Measurements from ENCODE around the gene GSX1. TPM values are rescaled to one million over a fixed set of nuclear protein-coding genes. Genes with fewer than 3 reads are reported as not detected.

GSX1 gene
- total and polyA plus RNA-seq, 9 of the 15 experiments (the other 6 are each of a cell fraction or from before 2014, with no cell fraction given) = not detected

GRCh38 chr13:27833206-27833605 is 40.9 kb downstream of the GSX1 start:
- no peaks in the 10 kb centered on the region for H3K9me1 ChIP-seq (ENCODE audit: control insufficient read depth, insufficient read depth, low read length)
- FAIRE-seq (no peak), DNase-seq (ENCODE audit: extremely low read depth in 1 of 4, low spot score in 3 of 4) (no peak), ATAC-seq (no peak)
- ChIA-PET CTCF (ENCODE audit: low intra/inter-chr PET ratio) (no interaction called here), POLR2A (no interaction called here)
- intact Hi-C loops (cut with micrococcal nuclease) = loop anchor here (5.0 kb wide), 2 partner anchors 119 to 164 kb away; no protein-coding TSS in a partner anchor
- no peak overlapping the region for H2AFZ ChIP-seq (ENCODE audit: low read depth, low read length)
- in situ Hi-C loops (cut with MboI) = loop anchor here (25.0 kb wide), 1 partner anchor 896 kb away; no protein-coding TSS in a partner anchor
- H3K9me3 ChIP-seq (replicated peaks; ENCODE audit: control insufficient read depth, insufficient read depth, low read depth, low read length) = no peaks in the 10 kb centered on the region
- TF ChIP-seq, protein P1, sequence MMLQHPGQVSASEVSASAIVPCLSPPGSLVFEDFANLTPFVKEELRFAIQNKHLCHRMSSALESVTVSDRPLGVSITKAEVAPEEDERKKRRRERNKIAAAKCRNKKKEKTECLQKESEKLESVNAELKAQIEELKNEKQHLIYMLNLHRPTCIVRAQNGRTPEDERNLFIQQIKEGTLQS (IDR thresholded peaks at IDR 0.05) = peak; percentile 45; the same call in 1 of the 2 replicates
- TF ChIP-seq, protein P1 (CRISPR knock-in tag; conservative IDR thresholded peaks at IDR 0.05) = no peak
- no peak for TF ChIP-seq ZC3H8 (IDR thresholded peaks at IDR 0.05)
- H3K4me2 ChIP-seq (ENCODE audit: insufficient read depth, low read length) = no peak overlapping the region
- no TSS peak for BruUV-seq (replicated peaks)
- H3K27me3 ChIP-seq (ENCODE audit: control insufficient read depth in 2 of 2, insufficient read depth in 2 of 2, low read length in 2 of 2) = peaks cover 0 to 5% of the 10 kb centered on the region in 2 experiments; a peak in 1 of 5 replicates
- no peak overlapping the region for H3K27ac ChIP-seq (ENCODE audit: extremely low read depth, low read depth, low read length)
- H3K79me2 ChIP-seq (ENCODE audit: control insufficient read depth, insufficient read depth, low read length) = no peaks in the 10 kb centered on the region
- H4K20me1 ChIP-seq (replicated peaks; ENCODE audit: control insufficient read depth, insufficient read depth, low read length) = no peaks in the 10 kb centered on the region
- WGBS (ENCODE audit: insufficient coverage, low coverage, missing lambda C conversion rate) = 3% methylated on average over 7 of the region's 7 CpGs
- no peak overlapping the region for H3K4me3 ChIP-seq
- no peaks in the 10 kb centered on the region for H3K36me3 ChIP-seq (ENCODE audit: control insufficient read depth, insufficient read depth, low read length)
- H3K4me1 ChIP-seq (replicated peaks in 1 of 2; ENCODE audit: control insufficient read depth in 2 of 2, insufficient read depth in 2 of 2, low read length in 2 of 2) = peaks cover 0 to 5% of the 10 kb centered on the region in 2 experiments; a peak in 1 of 5 replicates
- H3K9ac ChIP-seq (ENCODE audit: insufficient read depth in 1 of 2, low read depth in 2 of 2, low read length in 2 of 2) = no peak overlapping the region

- no peak overlapping the region for H3K27ac ChIP-seq (ENCODE audit: extremely low read depth, low read depth, low read length)
- ChIA-PET CTCF (ENCODE audit: low intra/inter-chr PET ratio) (no interaction called here), POLR2A (no interaction called here)
- no peak overlapping the region for H3K4me2 ChIP-seq (ENCODE audit: insufficient read depth, low read length)
- BruUV-seq (replicated peaks) = no TSS peak
- H3K9me1 ChIP-seq (ENCODE audit: control insufficient read depth, insufficient read depth, low read length) = no peaks in the 10 kb centered on the region
- in situ Hi-C loops (cut with MboI) (loop anchor here (25.0 kb wide), 1 partner anchor 897 kb away; no protein-coding TSS in a partner anchor), intact Hi-C loops (cut with micrococcal nuclease) (loop anchor here (5.0 kb wide), 2 partner anchors 118 to 163 kb away; no protein-coding TSS in a partner anchor)
- peaks cover 0 to 5% of the 10 kb centered on the region in 2 experiments; a peak in 1 of 5 replicates for H3K4me1 ChIP-seq (replicated peaks in 1 of 2; ENCODE audit: control insufficient read depth in 2 of 2, insufficient read depth in 2 of 2, low read length in 2 of 2)
- DNase-seq (ENCODE audit: extremely low read depth in 1 of 4, low spot score in 3 of 4) (no peak), FAIRE-seq (no peak), ATAC-seq (no peak)
- H3K36me3 ChIP-seq (ENCODE audit: control insufficient read depth, insufficient read depth, low read length) = no peaks in the 10 kb centered on the region
- 0% methylated on average over 5 of the region's 6 CpGs for WGBS (ENCODE audit: insufficient coverage, low coverage, missing lambda C conversion rate)
- no peak overlapping the region for H3K9ac ChIP-seq (ENCODE audit: insufficient read depth in 1 of 2, low read depth in 2 of 2, low read length in 2 of 2)
- H4K20me1 ChIP-seq (replicated peaks; ENCODE audit: control insufficient read depth, insufficient read depth, low read length) = no peaks in the 10 kb centered on the region
- H3K79me2 ChIP-seq (ENCODE audit: control insufficient read depth, insufficient read depth, low read length) = no peaks in the 10 kb centered on the region
- H2AFZ ChIP-seq (ENCODE audit: low read depth, low read length) = no peak overlapping the region
- H3K9me3 ChIP-seq (replicated peaks; ENCODE audit: control insufficient read depth, insufficient read depth, low read depth, low read length) = no peaks in the 10 kb centered on the region
- TF ChIP-seq, protein P2, sequence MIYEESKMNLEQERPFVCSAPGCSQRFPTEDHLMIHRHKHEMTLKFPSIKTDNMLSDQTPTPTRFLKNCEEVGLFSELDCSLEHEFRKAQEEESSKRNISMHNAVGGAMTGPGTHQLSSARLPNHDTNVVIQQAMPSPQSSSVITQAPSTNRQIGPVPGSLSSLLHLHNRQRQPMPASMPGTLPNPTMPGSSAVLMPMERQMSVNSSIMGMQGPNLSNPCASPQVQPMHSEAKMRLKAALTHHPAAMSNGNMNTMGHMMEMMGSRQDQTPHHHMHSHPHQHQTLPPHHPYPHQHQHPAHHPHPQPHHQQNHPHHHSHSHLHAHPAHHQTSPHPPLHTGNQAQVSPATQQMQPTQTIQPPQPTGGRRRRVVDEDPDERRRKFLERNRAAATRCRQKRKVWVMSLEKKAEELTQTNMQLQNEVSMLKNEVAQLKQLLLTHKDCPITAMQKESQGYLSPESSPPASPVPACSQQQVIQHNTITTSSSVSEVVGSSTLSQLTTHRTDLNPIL (CRISPR knock-in tag; IDR thresholded peaks at IDR 0.05) = no peak
- TF ChIP-seq ZNF583 (CRISPR knock-in tag; IDR thresholded peaks at IDR 0.05) (no peak), SMARCC2 (IDR thresholded peaks at IDR 0.05; ENCODE audit: low read depth) (no peak), PYGO2 (tag; IDR thresholded peaks at IDR 0.05) (no peak), ESRRB (CRISPR knock-in tag; IDR thresholded peaks at IDR 0.05; ENCODE audit: borderline replicate concordance) (no peak), CEBPB (tag; IDR thresholded peaks at IDR 0.05) (no peak), CHD4 (IDR thresholded peaks at IDR 0.05; ENCODE audit: insufficient read depth, insufficient replicate concordance, low read depth, low read length, poor library complexity, severe bottlenecking) (no peak), POU5F1 (IDR thresholded peaks at IDR 0.05; ENCODE audit: borderline replicate concordance, low read depth, low read length, partially characterized antibody) (no peak), POLR3A (IDR thresholded peaks at IDR 0.05; ENCODE audit: borderline replicate concordance, extremely low read depth, insufficient read depth, insufficient read length) (no peak)
- H3K27me3 ChIP-seq (ENCODE audit: control insufficient read depth in 2 of 2, insufficient read depth in 2 of 2, low read length in 2 of 2) = peaks cover 0 to 5% of the 10 kb centered on the region in 2 experiments; a peak in 1 of 5 replicates
- no peak overlapping the region for H3K4me3 ChIP-seq
These were observed 41.8 kb downstream of the GSX1 start for GRCh38 chr13:27834095-27834494.

Measured in K562 (cell line).